Ascending aorta (tissue), 2 donors: ENCODE measurements around the gene TMTC2. TPM values are rescaled to one million over a fixed set of nuclear protein-coding genes. Genes with fewer than 3 reads are reported as not detected.

Source experiments
- DNase-seq, 2 donors: peaks; one replicate each; pipeline ENCODE4 v3.0.0-alpha.2; 2019; ENCODE audit warnings: low spot score in 2 of 2
- H3K27ac ChIP-seq, 2 donors: fragments of 200-600 bp; sonication (generic); one replicate each; pipeline ENCODE4 v1.5.1; 2016 to 2017; ENCODE audit warnings: mild to moderate bottlenecking in 1 of 2
- H3K27me3 ChIP-seq: fragments of 200-600 bp; sonication (generic); one replicate; pipeline ENCODE4 v1.5.1; 2017
- H3K36me3 ChIP-seq, 2 donors: fragments of 200-600 bp; sonication (generic); one replicate each; pipeline ENCODE4 v1.5.1; 2016
- H3K4me1 ChIP-seq, 2 donors: fragments of 200-600 bp; sonication (generic); one replicate each; pipeline ENCODE4 v1.5.1; 2016 to 2017; ENCODE audit warnings: mild to moderate bottlenecking in 1 of 2
- H3K4me3 ChIP-seq, 2 donors: fragments of 200-600 bp; sonication (generic); one replicate each; pipeline ENCODE4 v1.5.1; 2016 to 2017; ENCODE audit warnings: mild to moderate bottlenecking in 1 of 2
- H3K9me3 ChIP-seq, 2 donors: fragments of 200-600 bp; sonication (generic); one replicate each; pipeline ENCODE4 v1.5.1; 2016
- intact Hi-C: fragments of 100-400 bp; cut with DNase I; formaldehyde crosslinking; loops from one replicate; pipeline ENCODE4 v1.15.1; 2023
- total RNA-seq: library from RNA; depleted of rRNA; stranded (reverse); fragments of >200 nt; gene quantifications from one replicate; pipeline ENCODE4 v1.1.0, GENCODE V29; 2016
- TF ChIP-seq, protein P1 (sequence below), 3 experiments: fragments of 200-600 bp in 2 of 3; fragments of 450-650 bp in 1 of 3; sonication (generic) in 2 of 3; IDR thresholded peaks; one replicate each; pipeline ENCODE4 v1.5.1; 2016 to 2019; ENCODE audit warnings: antibody characterized with exemption in 3 of 3, mild to moderate bottlenecking in 1 of 3, moderate library complexity in 1 of 3

The TMTC2 gene
- total RNA-seq, 1 donor from 2014 or later: 6.8 TPM

DNA sequence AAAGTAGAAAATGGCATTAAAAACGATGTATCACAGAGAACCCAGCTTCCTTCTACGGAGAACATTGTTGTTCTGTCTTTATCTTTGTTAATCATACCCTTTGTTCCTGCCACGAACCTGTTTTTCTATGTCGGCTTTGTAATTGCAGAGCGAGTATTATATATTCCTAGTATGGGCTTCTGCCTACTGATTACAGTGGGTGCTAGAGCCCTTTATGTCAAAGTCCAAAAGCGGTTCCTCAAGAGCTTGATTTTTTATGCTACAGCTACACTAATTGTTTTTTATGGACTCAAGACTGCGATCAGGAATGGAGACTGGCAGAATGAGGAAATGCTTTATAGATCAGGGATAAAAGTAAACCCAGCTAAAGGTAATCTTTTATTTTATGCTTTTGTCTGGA is 209.6 kb downstream of the TMTC2 start:
- no peak overlapping the region for H3K4me3 ChIP-seq
- no peak overlapping the region for H3K27ac ChIP-seq
- H3K4me1 ChIP-seq: no peaks in the 10 kb centered on the region
- no peaks in the 10 kb centered on the region for H3K27me3 ChIP-seq
- H3K36me3 ChIP-seq: no peaks in the 10 kb centered on the region
- TF ChIP-seq, protein P1, sequence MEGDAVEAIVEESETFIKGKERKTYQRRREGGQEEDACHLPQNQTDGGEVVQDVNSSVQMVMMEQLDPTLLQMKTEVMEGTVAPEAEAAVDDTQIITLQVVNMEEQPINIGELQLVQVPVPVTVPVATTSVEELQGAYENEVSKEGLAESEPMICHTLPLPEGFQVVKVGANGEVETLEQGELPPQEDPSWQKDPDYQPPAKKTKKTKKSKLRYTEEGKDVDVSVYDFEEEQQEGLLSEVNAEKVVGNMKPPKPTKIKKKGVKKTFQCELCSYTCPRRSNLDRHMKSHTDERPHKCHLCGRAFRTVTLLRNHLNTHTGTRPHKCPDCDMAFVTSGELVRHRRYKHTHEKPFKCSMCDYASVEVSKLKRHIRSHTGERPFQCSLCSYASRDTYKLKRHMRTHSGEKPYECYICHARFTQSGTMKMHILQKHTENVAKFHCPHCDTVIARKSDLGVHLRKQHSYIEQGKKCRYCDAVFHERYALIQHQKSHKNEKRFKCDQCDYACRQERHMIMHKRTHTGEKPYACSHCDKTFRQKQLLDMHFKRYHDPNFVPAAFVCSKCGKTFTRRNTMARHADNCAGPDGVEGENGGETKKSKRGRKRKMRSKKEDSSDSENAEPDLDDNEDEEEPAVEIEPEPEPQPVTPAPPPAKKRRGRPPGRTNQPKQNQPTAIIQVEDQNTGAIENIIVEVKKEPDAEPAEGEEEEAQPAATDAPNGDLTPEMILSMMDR (IDR thresholded peaks at IDR 0.05): no peak
- no peaks in the 10 kb centered on the region for H3K9me3 ChIP-seq
- intact Hi-C loops: no loop called here
- DNase-seq: no peak

DNA sequence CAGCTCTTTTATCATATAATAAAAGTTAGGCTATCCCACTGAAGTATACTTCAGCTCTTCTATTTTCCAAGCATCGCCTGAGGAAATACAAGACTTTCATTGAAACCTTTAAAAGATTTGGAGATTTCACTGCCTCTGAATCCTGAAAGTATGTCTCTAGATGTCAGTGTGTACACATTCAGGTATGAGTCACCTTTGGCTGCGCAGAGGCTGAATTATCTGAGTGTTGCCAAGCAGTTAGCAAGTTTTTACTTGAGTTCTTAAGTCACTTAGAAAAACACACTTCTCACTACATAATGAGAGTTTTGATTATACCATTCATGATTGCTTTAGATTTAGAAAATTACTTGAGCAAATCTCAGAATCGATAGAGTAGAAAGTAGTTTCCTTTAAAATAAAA is 210.3 kb downstream of the TMTC2 start:
- Histone ChIP-seq H3K9me3 (no peaks in the 10 kb centered on the region), H3K27ac (no peak overlapping the region), H3K4me3 (no peak overlapping the region), H3K4me1 (no peaks in the 10 kb centered on the region), H3K27me3 (no peaks in the 10 kb centered on the region), H3K36me3 (no peaks in the 10 kb centered on the region)
- TF ChIP-seq, protein P1 (IDR thresholded peaks at IDR 0.05): no peak
- intact Hi-C loops: no loop called here
- no peak for DNase-seq

DNA sequence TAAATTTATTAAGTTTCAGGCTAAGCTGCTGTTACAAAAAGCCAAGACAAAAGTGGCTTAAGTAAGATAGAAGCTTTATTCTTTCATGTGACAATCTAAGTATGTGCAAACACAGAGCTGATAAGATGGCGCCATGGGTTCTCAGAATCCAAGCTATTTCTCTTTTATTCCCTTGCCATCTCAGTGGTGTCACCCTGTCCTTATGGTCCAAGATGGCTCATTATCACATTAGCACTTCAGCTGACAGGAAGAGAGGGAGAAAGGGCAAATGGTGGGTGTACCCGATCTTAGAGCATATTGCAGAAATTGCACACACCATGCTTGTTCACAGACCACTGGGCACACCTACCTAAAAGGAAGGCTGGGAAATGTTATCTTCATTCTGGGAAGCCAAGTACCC is 211.7 kb downstream of the TMTC2 start:
- intact Hi-C loops: no loop called here
- H3K27ac ChIP-seq: no peak overlapping the region
- DNase-seq: no peak
- no peaks in the 10 kb centered on the region for H3K4me1 ChIP-seq
- no peaks in the 10 kb centered on the region for H3K9me3 ChIP-seq
- H3K36me3 ChIP-seq: no peaks in the 10 kb centered on the region
- TF ChIP-seq, protein P1 (IDR thresholded peaks at IDR 0.05): no peak
- no peaks in the 10 kb centered on the region for H3K27me3 ChIP-seq
- no peak overlapping the region for H3K4me3 ChIP-seq

DNA sequence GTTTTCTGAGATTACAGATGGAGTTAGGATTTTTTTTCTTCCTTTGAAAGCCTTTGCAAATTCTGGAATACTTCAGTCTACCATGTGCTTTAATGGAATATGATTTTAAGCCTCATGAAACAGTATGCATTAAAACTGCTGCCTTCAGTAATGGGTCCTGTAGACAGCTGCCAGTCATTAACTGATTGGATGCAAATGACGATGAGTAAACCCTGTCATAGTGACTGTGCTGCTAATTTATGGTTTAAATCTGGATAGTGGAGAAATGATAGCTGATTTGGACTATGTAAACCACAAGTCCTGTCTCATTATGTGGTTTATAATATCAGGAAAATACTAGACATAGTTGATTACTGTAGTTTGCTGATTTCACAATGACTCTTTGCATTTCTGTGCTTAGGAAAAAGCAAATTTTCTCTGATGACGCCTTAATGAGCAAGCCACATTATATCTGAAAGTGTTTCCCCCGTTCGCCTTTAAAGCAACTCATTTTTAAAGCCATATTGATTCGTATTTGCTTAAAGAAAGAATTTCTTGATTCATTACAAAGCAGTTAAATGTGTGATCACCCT is 217.6 kb downstream of the TMTC2 start:
- no peaks in the 10 kb centered on the region for H3K9me3 ChIP-seq
- H3K27me3 ChIP-seq: no peaks in the 10 kb centered on the region
- no peak overlapping the region for H3K27ac ChIP-seq
- H3K36me3 ChIP-seq: no peaks in the 10 kb centered on the region
- H3K4me3 ChIP-seq: no peak overlapping the region
- no peak for DNase-seq
- TF ChIP-seq, protein P1 (IDR thresholded peaks at IDR 0.05): no peak
- no peaks in the 10 kb centered on the region for H3K4me1 ChIP-seq
- intact Hi-C loops: no loop called here

DNA sequence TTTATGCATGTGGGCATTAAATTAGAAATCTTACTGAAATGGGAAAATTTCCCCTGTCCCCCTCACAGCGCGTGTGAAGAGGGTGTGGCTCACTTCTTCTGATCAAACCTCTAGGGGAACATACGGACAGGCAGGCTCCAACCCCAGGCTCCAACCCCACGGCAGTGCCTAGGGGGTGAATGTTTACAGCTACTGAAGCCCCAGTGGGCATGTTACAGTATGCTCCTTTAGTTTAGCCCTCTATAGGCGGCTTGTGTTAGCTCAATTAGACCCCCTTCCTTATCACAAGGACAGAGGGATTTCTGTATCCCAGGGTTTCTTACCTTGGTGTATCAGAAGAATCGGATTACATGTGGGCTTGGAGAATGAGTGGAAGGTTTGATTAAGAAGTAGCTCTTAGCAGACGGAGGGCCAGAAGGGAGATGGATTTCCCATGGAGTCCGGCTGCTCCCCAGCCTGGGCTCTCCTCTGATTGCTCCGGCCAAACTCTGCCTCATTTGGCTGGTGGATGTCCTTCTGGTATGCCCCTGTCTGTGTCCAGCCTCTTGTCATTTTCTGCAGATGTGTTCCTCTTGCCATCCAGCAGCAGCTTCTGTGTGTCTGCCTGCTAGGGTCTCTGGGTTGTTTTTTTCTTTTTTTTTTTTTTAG is 223.7 kb downstream of the TMTC2 start:
- Histone ChIP-seq H3K27me3 (no peaks in the 10 kb centered on the region), H3K4me1 (no peaks in the 10 kb centered on the region), H3K36me3 (no peaks in the 10 kb centered on the region), H3K4me3 (no peak overlapping the region), H3K27ac (no peak overlapping the region), H3K9me3 (no peaks in the 10 kb centered on the region)
- TF ChIP-seq, protein P1 (IDR thresholded peaks at IDR 0.05): no peak
- no peak for DNase-seq
- intact Hi-C loops: no loop called here
